AG09319 (cell line): Measurements from ENCODE around the gene ECD.

ENCODE experiments used
- DNase-seq: peaks from one replicate; pipeline ENCODE4 v3.0.0-alpha.2; 2010; ENCODE audit warnings: low read depth; ENCODE audit errors: extremely low read depth
- TF ChIP-seq, protein P1 (sequence below): IDR thresholded peaks from 2 replicates; pipeline ENCODE4 v1.5.1; 2011; ENCODE audit warnings: low read depth, mild to moderate bottlenecking, inconsistent platforms, low read length, moderate library complexity

The ECD gene

GRCh38 chr10:73167783-73168464, at the start of gene ECD, which contains the start of gene FAM149B1:
Gene ECD (minus strand): TSS chr10:73168008. CDS start chr10:73163937, 4,071 bp downstream.
Gene FAM149B1 (plus strand): TSS chr10:73168119. CDS start chr10:73168340, 221 bp downstream.
- peak; percentile 77 for DNase-seq
- TF ChIP-seq, protein P1, sequence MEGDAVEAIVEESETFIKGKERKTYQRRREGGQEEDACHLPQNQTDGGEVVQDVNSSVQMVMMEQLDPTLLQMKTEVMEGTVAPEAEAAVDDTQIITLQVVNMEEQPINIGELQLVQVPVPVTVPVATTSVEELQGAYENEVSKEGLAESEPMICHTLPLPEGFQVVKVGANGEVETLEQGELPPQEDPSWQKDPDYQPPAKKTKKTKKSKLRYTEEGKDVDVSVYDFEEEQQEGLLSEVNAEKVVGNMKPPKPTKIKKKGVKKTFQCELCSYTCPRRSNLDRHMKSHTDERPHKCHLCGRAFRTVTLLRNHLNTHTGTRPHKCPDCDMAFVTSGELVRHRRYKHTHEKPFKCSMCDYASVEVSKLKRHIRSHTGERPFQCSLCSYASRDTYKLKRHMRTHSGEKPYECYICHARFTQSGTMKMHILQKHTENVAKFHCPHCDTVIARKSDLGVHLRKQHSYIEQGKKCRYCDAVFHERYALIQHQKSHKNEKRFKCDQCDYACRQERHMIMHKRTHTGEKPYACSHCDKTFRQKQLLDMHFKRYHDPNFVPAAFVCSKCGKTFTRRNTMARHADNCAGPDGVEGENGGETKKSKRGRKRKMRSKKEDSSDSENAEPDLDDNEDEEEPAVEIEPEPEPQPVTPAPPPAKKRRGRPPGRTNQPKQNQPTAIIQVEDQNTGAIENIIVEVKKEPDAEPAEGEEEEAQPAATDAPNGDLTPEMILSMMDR: no peak

DNA sequence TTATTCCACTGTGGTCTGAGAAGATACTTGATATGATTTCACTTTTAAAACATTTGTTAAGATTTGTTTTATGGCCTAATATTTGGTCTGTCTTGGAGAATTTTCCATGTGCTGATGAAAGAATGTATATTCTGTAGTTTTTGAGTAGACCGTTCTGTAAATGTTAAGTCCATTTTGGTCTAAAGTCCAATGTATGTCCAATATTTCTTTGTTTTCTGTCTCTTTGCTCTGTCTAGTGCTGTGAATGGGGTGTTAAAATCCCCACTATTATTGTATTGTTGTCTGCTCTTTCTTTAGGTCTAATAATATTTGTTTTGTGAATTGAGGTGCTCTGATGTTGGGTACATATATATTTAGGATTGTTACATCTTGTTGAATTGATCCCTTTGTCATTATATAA, 47.9 kb upstream of the ECD start:
- TF ChIP-seq, protein P1: no peak
- DNase-seq: no peak

- DNase-seq: no peak
- TF ChIP-seq, protein P1: no peak
These were observed 43.5 kb upstream of the ECD start for GRCh38 chr10:73211106-73211811.

DNA sequence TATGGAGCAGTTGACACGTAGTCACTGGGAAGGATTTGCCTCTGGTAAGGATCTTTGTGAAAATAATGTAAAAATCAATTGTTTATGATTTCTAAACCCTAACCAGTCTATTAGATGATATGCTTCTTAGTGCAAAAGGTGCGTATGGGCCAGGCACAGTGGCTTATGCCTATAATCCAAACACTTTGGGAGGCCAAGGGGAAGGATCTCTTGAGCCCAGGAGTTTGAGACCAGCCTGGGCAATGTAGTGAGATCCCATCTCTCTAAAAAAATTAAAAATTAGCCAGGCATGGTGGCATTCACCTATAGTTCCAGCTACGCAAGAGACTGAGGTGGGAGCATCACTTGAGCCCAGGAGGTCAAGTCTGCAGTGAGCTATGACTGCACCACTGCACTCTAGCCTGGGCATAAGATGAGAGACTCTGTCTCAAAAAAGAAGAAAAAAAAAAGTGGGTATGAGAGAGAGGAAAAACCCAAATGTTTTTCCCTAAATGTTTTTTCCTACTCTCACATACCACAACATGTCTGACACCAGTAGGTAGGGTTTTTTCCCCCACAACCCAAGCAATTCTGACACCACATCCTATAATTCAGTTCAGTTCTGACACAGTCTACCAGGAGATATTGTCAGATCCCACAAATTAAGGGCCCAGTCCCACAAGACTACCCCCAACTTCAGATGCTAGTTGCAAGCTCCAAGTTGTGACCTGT, 42.7 kb upstream of the ECD start:
- TF ChIP-seq, protein P1: no peak

GRCh38 chr10:73209705-73210104, 41.9 kb upstream of the ECD start:
- DNase-seq: no peak

More for the DNA sequence above, 42.7 kb upstream of the ECD start:
- DNase-seq: no peak

DNA sequence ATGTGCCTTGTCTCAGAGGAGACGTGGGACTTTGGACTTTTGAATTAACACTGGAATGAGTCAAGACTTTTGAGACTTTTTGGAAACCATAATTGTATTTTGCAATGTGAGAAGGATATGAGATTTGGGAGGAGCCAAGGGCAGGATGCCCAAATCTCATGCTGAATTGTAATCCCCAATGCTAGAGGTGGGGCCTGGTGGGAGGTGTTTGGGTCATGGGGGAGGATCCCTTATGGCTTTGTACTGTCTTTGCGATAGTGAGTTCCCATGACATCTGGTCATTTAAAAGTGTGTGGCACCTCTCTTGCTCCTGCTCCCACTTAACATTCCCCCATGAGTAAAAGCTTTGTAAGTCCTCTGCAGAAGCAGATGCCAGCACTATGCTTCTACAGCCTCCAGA, 40.1 kb upstream of the ECD start:
- DNase-seq: no peak

More at GRCh38 chr10:73209705-73210104, 41.9 kb upstream of the ECD start:
- TF ChIP-seq, protein P1: no peak

More for the DNA sequence above, 40.1 kb upstream of the ECD start:
- TF ChIP-seq, protein P1: no peak
